Hepatocyte (in vitro differentiated cells): ENCODE measurements around the gene NCAPD3. TPM values are rescaled to one million over a fixed set of nuclear protein-coding genes. Genes with fewer than 3 reads are reported as not detected.

Source experiments
- DNase-seq: peaks from one replicate; pipeline ENCODE4 v3.0.0-alpha.2; 2016; ENCODE audit warnings: low spot score
- H2AFZ ChIP-seq: fragments of 200-600 bp; sonication (generic); 2 replicates; pipeline ENCODE4 v1.6.0; 2016; ENCODE audit warnings: antibody characterized with exemption, mild to moderate bottlenecking
- H3K27ac ChIP-seq: fragments of 200-600 bp; sonication (generic); 2 replicates; pipeline ENCODE4 v1.5.1; 2016; ENCODE audit warnings: mild to moderate bottlenecking
- H3K27me3 ChIP-seq: fragments of 200-600 bp; sonication (generic); 2 replicates; pipeline ENCODE4 v1.6.1; 2016
- H3K36me3 ChIP-seq: fragments of 200-600 bp; sonication (generic); replicated peaks from 2 replicates; pipeline ENCODE4 v1.5.1; 2016; ENCODE audit warnings: low read depth; ENCODE audit not compliant: insufficient read depth
- H3K4me1 ChIP-seq: fragments of 200-600 bp; sonication (generic); 2 replicates; pipeline ENCODE4 v1.5.1; 2016; ENCODE audit warnings: mild to moderate bottlenecking, moderate library complexity; ENCODE audit not compliant: insufficient read depth
- H3K4me2 ChIP-seq: fragments of 200-600 bp; sonication (generic); 2 replicates; pipeline ENCODE4 v1.6.0; 2016
- H3K4me3 ChIP-seq: fragments of 200-600 bp; sonication (generic); 2 replicates; pipeline ENCODE4 v1.5.1; 2016; ENCODE audit warnings: mild to moderate bottlenecking
- H3K79me2 ChIP-seq: fragments of 200-600 bp; sonication (generic); 2 replicates; pipeline ENCODE4 v1.6.0; 2017; ENCODE audit warnings: mild to moderate bottlenecking
- H3K9me2 ChIP-seq: fragments of 200-600 bp; sonication (generic); replicated peaks from 2 replicates; pipeline ENCODE4 v1.6.0; 2017; ENCODE audit warnings: mild to moderate bottlenecking; ENCODE audit not compliant: insufficient read depth
- H3K9me3 ChIP-seq: fragments of 200-600 bp; sonication (generic); 2 replicates; pipeline ENCODE4 v1.5.1; 2016; ENCODE audit warnings: low read depth, mild to moderate bottlenecking
- H4K20me1 ChIP-seq: fragments of 200-600 bp; sonication (generic); 2 replicates; pipeline ENCODE4 v1.6.0; 2016; ENCODE audit warnings: mild to moderate bottlenecking; ENCODE audit not compliant: insufficient read depth, poor library complexity, severe bottlenecking
- CTCF ChIP-seq: fragments of 200-600 bp; sonication (generic); IDR thresholded peaks from 2 replicates; pipeline ENCODE4 v1.5.1; 2016; ENCODE audit warnings: antibody characterized with exemption, mild to moderate bottlenecking; ENCODE audit not compliant: poor library complexity
- EZH2 ChIP-seq: fragments of 200-600 bp; sonication (generic); IDR thresholded peaks from 2 replicates; pipeline ENCODE4 v1.6.1; 2016; ENCODE audit warnings: antibody characterized with exemption, mild to moderate bottlenecking, borderline replicate concordance
- EZH2phosphoT487 ChIP-seq: fragments of 200-600 bp; sonication (generic); IDR thresholded peaks from one replicate; pipeline ENCODE4 v1.6.1; 2018; ENCODE audit warnings: antibody characterized with exemption, mild to moderate bottlenecking, low read depth, moderate library complexity; ENCODE audit not compliant: unreplicated experiment, severe bottlenecking
- WGBS: methylation state at CpG from one replicate; pipeline ENCODE4 v1.1.6; 2016; ENCODE audit warnings: low lambda C conversion rate; ENCODE audit errors: missing lambda C conversion rate; 5-methylcytosine and 5-hydroxymethylcytosine counted together
- polyA plus RNA-seq: library from polyadenylated mRNA; unstranded; fragments of >200 nt; fragmentation: Nextera tagmentation; extraction: Ambion mirVana; gene quantifications from 2 replicates; pipeline ENCODE4 v1.2.1, GENCODE V29; 2016
- total RNA-seq: library from RNA; depleted of rRNA; stranded (reverse); fragments of >200 nt; gene quantifications from 2 replicates; pipeline ENCODE4 v1.2.3, GENCODE V29; 2014

NCAPD3 gene
- total and polyA plus RNA-seq, 2 experiments from 2014 or later = 8.8 to 9.5 TPM

- H3K36me3 ChIP-seq = no peaks in the 10 kb centered on the region
- no peaks in the 10 kb centered on the region for H3K79me2 ChIP-seq
- H3K4me2 ChIP-seq = no peak overlapping the region
- no peak for TF ChIP-seq CTCF
- TF ChIP-seq EZH2 = no peak
- TF ChIP-seq EZH2phosphoT487 = no peak
- no peak overlapping the region for H2AFZ ChIP-seq
- DNase-seq = no peak
- H3K27ac ChIP-seq = no peak overlapping the region
- H3K4me3 ChIP-seq = no peak overlapping the region
- no peaks in the 10 kb centered on the region for H4K20me1 ChIP-seq
- 100% methylated on average over 4 of the region's 4 CpGs for WGBS
- H3K9me3 ChIP-seq = no peaks in the 10 kb centered on the region
- H3K9me2 ChIP-seq = no peaks in the 10 kb centered on the region
- no peaks in the 10 kb centered on the region for H3K4me1 ChIP-seq
- H3K27me3 ChIP-seq = no peaks in the 10 kb centered on the region
Measured at GRCh38 chr11:134243913-134244312, 20.1 kb upstream of the NCAPD3 start.

- no peak for DNase-seq
- H3K79me2 ChIP-seq = no peaks in the 10 kb centered on the region
- no peak overlapping the region for H3K27ac ChIP-seq
- H3K4me1 ChIP-seq = no peaks in the 10 kb centered on the region
- H3K27me3 ChIP-seq = no peaks in the 10 kb centered on the region
- H3K4me3 ChIP-seq = no peak overlapping the region
- TF ChIP-seq EZH2 (no peak), EZH2phosphoT487 (no peak), CTCF (no peak)
- H3K4me2 ChIP-seq = no peak overlapping the region
- no peaks in the 10 kb centered on the region for H3K9me2 ChIP-seq
- no peaks in the 10 kb centered on the region for H3K36me3 ChIP-seq
- 91% methylated on average over 9 of the region's 9 CpGs for WGBS
- no peaks in the 10 kb centered on the region for H4K20me1 ChIP-seq
- no peaks in the 10 kb centered on the region for H3K9me3 ChIP-seq
- no peak overlapping the region for H2AFZ ChIP-seq
Measured at GRCh38 chr11:134242376-134242775, 18.6 kb upstream of the NCAPD3 start.

- Histone ChIP-seq H2AFZ (no peak overlapping the region), H4K20me1 (no peaks in the 10 kb centered on the region), H3K27me3 (no peaks in the 10 kb centered on the region), H3K4me1 (no peaks in the 10 kb centered on the region), H3K36me3 (no peaks in the 10 kb centered on the region), H3K79me2 (no peaks in the 10 kb centered on the region), H3K9me2 (no peaks in the 10 kb centered on the region), H3K4me2 (no peak overlapping the region), H3K27ac (no peak overlapping the region), H3K9me3 (no peaks in the 10 kb centered on the region), H3K4me3 (no peak overlapping the region)
- 74% methylated on average over 6 of the region's 6 CpGs for WGBS
- no peak for DNase-seq
- TF ChIP-seq CTCF (no peak), EZH2phosphoT487 (no peak), EZH2 (no peak)
Measured at GRCh38 chr11:134240592-134240991, 16.8 kb upstream of the NCAPD3 start.

GRCh38 chr11:134238956-134239355 lies 15.2 kb upstream of the NCAPD3 start:
- H3K4me1 ChIP-seq = no peaks in the 10 kb centered on the region
- H3K27ac ChIP-seq = no peak overlapping the region
- H3K9me2 ChIP-seq = no peaks in the 10 kb centered on the region
- no peak overlapping the region for H3K4me2 ChIP-seq
- no peaks in the 10 kb centered on the region for H3K36me3 ChIP-seq
- 96% methylated on average over 5 of the region's 5 CpGs for WGBS
- no peaks in the 10 kb centered on the region for H3K27me3 ChIP-seq
- no peak overlapping the region for H3K4me3 ChIP-seq
- no peaks in the 10 kb centered on the region for H3K79me2 ChIP-seq
- H2AFZ ChIP-seq = no peak overlapping the region
- no peaks in the 10 kb centered on the region for H3K9me3 ChIP-seq
- DNase-seq = no peak
- TF ChIP-seq EZH2 (no peak), EZH2phosphoT487 (no peak), CTCF (no peak)
- H4K20me1 ChIP-seq = no peaks in the 10 kb centered on the region
